GM10248 (cell line): ENCODE results near the gene UVRAG.

Experiments used
- CTCF ChIA-PET: fragments of 300-600 bp; sonication (Branson Sonifier 250); formaldehyde crosslinking; extraction: SDS; loops from one replicate; lab custom pipeline; 2021; ENCODE audit warnings: antibody characterized with exemption; lab: Yijun Ruan, JAX
- POLR2A ChIA-PET: fragments of 350-650 bp; sonication (Branson Sonifier 250); formaldehyde crosslinking; extraction: SDS; loops from one replicate; lab custom pipeline; 2020; ENCODE audit warnings: antibody characterized with exemption; lab: Yijun Ruan, JAX
- DNase-seq: peaks from one replicate; pipeline ENCODE4 v3.0.0; 2012; ENCODE audit errors: extremely low spot score
- TF ChIP-seq, protein P1 (sequence below): IDR thresholded peaks from 2 replicates; pipeline ENCODE4 v1.5.1; 2012; ENCODE audit warnings: mild to moderate bottlenecking, low read depth; ENCODE audit errors: extremely low read depth, missing control alignments, control extremely low read depth

Gene UVRAG

DNA sequence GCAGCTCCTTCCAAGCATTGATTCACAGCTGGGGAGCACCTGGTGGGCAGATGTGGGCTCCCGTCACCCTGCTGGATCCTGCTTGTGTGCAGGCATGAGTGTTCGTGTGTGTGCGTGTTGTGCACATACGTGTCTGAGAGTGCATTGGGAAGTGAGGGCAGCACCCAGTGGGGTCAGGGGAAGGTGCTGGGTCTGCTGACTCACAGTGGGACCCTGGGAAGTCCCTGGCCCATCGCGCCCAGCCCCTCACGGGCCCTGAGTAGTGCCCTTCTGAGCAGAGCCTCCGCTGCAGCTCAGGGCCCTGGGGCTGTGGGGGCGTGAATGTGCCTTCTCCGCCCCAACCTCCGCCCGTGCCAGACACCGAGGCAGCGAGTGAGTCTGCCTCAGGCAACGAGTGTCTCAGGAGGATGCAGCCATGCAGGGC is 354.5 kb downstream of the UVRAG start:
- DNase-seq: peak; percentile 52
- ChIA-PET POLR2A (no interaction called here), CTCF (interaction anchor here (1.0 to 2.3 kb wide), 4 partner anchors 17 to 76 kb away, joined by 3 to 9 read pairs (median 5); no protein-coding TSS in a partner anchor)
- TF ChIP-seq, protein P1, sequence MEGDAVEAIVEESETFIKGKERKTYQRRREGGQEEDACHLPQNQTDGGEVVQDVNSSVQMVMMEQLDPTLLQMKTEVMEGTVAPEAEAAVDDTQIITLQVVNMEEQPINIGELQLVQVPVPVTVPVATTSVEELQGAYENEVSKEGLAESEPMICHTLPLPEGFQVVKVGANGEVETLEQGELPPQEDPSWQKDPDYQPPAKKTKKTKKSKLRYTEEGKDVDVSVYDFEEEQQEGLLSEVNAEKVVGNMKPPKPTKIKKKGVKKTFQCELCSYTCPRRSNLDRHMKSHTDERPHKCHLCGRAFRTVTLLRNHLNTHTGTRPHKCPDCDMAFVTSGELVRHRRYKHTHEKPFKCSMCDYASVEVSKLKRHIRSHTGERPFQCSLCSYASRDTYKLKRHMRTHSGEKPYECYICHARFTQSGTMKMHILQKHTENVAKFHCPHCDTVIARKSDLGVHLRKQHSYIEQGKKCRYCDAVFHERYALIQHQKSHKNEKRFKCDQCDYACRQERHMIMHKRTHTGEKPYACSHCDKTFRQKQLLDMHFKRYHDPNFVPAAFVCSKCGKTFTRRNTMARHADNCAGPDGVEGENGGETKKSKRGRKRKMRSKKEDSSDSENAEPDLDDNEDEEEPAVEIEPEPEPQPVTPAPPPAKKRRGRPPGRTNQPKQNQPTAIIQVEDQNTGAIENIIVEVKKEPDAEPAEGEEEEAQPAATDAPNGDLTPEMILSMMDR: no peak

DNA sequence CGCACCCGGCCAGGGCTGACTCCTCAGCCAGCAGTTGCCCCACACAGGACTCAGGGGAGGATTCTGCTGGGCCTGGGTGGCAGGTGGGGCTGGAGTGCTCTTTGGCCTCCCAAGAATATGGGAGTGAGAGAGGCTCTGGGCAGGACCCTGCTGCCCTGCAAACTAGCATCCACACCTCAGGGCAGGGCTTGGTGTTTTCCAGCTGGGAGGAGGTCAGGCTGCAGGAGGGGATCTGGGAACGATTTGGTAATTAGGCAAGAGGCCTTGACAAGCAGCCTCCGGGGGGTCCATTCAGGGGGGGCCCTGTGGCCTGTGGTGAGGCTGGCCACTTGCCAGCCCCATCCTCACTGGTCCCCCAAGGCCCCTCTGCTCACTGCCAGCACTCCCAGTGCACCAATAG is 355.5 kb downstream of the UVRAG start:
- ChIA-PET CTCF (interaction anchor here (2.2 to 2.3 kb wide), 2 partner anchors 19 to 37 kb away, joined by 5 to 8 read pairs; partner anchors contain the start of gene WNT11), POLR2A (no interaction called here)
- DNase-seq: no peak
- TF ChIP-seq, protein P1: no peak

DNA sequence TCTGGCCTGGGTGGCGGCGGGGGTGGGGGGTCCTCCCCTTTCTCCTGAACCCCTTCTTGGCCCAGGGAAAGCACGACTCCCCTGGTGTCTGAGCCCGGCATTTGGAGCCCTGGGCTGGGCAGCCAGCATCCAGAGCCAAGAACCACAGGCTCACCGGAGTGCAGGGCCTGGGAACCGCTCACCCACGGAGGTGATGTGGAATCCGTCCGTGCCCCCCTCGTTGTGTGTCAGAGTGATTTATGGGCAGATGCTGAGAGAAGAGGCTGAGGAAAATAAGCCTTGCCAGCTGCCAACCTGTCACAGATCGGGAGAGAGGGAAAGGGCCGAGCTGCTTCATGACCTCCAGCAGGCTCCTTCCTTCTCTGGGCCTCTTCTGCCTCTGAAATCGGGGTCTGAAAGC is 357.6 kb downstream of the UVRAG start:
- ChIA-PET POLR2A (no interaction called here), CTCF (interaction anchor here (2.2 kb wide), 1 partner anchor 35 kb away, joined by 8 read pairs; the partner anchor contains the start of gene WNT11)
- TF ChIP-seq, protein P1: no peak
- DNase-seq: no peak

DNA sequence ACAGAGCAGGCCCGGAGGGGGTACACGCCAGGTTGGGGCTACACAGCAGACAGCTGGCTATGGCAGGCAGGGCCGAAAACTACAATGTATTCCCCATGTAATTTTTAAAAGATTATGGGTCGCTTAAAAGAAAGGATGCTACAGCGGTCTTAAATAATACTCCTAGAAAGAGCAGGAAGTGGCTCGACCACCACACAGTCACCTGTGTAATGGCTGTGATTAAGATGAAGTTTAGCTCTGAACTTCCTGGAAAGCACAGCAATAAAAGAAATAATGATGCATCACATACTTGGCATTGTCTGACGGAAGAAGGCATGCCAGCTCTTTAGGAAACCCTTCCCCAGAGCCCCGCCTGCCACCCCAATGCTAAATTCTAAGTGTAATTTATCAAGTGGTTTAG is 358.7 kb downstream of the UVRAG start:
- ChIA-PET CTCF (interaction anchor here (0.9 to 1.0 kb wide), 2 partner anchors 35 to 370 kb away, joined by 3 to 4 read pairs; no protein-coding TSS in a partner anchor), POLR2A (no interaction called here)
- TF ChIP-seq, protein P1: no peak
- no peak for DNase-seq

GRCh38 chr11:76174330-76174729 is 359.3 kb downstream of the UVRAG start:
- ChIA-PET CTCF (interaction anchor here (0.9 to 1.0 kb wide), 2 partner anchors 34 to 371 kb away, joined by 3 to 4 read pairs; no protein-coding TSS in a partner anchor), POLR2A (no interaction called here)
- no peak for DNase-seq
- TF ChIP-seq, protein P1: no peak

DNA sequence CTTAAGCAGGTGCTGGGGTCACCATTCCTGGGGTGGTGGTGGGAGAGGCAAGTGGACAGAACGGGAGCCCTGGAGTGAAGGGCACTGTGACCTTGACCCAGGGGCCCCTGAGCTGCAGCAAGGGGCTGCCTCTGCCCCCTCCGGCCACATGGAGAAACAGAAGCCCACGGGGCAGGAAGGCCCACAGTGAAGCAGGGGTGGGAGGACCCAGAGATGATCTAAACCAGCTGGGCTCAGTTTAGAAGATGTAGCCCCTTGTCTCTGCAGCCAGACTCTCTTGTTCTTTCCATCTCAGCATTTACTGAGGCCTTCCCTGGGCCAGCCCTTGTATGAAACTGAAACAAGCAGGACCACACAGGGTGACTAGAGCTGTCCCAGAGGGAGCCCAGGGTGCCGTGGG is 360.8 kb downstream of the UVRAG start:
- TF ChIP-seq, protein P1: no peak
- POLR2A ChIA-PET: no interaction called here
- DNase-seq: no peak
- CTCF ChIA-PET: interaction anchor here (2.2 kb wide), 1 partner anchor 23 kb away, joined by 4 read pairs; no protein-coding TSS in a partner anchor
